PC-3 (cell line): Measurements from ENCODE around the gene CHI3L1.

Source experiments
- EZH2 ChIP-seq: fragments of 300-600 bp; sonication (generic); IDR thresholded peaks from one replicate; pipeline ENCODE4 v1.6.1; 2017; ENCODE audit warnings: antibody characterized with exemption, mild to moderate bottlenecking, low read length; ENCODE audit not compliant: unreplicated experiment
- TF ChIP-seq, protein P1 (sequence below): fragments of 300-600 bp; sonication (generic); conservative IDR thresholded peaks from 2 replicates; pipeline ENCODE4 v1.5.1; 2017; ENCODE audit warnings: antibody characterized with exemption, low read depth, mild to moderate bottlenecking, low read length

DNA sequence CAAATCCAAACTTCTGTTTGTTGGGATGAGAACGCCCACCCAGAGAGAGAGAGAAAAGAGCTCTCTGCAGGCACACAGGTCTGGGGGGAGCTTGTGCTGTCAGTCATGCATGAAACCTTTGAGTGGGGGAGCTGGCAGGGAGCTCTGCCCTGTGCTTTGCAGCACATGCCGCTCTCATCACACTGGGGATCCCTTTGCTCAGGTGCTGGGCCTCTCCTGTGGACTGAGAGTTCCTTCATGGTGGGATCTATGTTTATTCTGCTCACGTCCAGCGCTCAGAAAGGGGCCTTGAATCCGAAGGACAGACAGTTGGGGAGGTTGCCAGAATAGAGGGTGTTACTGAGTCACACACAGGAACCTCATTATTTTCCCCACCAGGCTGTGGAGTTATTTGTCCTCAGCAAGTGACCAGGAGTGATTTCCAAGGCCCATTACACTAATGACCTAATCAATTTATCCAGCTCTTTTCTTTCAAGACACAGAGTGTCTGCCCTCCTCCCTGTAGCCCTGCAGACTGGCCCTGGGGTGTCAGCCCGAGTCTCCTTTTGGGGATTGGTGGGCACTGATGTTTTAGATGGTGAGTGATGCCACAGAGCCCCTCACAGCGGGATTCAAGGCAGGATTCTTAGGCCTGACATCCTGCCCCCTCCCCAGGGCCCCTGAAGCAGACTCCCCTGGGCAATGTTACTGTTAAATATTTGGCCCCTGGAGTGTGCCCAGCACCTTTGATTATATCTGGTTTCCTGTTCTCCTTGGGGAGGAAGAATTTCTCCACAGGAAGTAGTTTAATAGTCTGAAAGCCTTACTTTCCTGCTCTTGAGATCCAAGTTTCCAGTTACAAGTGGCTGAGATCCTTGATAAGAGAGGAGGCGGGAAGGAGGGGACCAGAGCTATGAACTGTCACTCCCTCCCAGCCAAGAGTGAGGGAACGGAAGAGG is 33.2 kb downstream of the CHI3L1 start:
- TF ChIP-seq, protein P1, sequence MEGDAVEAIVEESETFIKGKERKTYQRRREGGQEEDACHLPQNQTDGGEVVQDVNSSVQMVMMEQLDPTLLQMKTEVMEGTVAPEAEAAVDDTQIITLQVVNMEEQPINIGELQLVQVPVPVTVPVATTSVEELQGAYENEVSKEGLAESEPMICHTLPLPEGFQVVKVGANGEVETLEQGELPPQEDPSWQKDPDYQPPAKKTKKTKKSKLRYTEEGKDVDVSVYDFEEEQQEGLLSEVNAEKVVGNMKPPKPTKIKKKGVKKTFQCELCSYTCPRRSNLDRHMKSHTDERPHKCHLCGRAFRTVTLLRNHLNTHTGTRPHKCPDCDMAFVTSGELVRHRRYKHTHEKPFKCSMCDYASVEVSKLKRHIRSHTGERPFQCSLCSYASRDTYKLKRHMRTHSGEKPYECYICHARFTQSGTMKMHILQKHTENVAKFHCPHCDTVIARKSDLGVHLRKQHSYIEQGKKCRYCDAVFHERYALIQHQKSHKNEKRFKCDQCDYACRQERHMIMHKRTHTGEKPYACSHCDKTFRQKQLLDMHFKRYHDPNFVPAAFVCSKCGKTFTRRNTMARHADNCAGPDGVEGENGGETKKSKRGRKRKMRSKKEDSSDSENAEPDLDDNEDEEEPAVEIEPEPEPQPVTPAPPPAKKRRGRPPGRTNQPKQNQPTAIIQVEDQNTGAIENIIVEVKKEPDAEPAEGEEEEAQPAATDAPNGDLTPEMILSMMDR = no peak
- TF ChIP-seq EZH2 = no peak
